ENCODE measurements around the gene DPP10. TPM values are rescaled to one million over a fixed set of nuclear protein-coding genes. Genes with fewer than 3 reads are reported as not detected.

The DPP10 gene
- total RNA-seq, 1 donor from 2014 or later, result 1.1 TPM

GRCh38 chr2:115071534-115071933, 629.1 kb downstream of the DPP10 start:
- no peak overlapping the region for H3K4me3 ChIP-seq (ENCODE audit: insufficient read depth, low read depth, low read length)
- H4K20me1 ChIP-seq (ENCODE audit: insufficient read depth, low read length), result no peaks in the 10 kb centered on the region
- no peaks in the 10 kb centered on the region for H3K27me3 ChIP-seq (ENCODE audit: insufficient read depth, low read length)
- no peak overlapping the region for H2AFZ ChIP-seq (ENCODE audit: low read depth, low read length)
- H3K9me3 Mint-ChIP-seq (ENCODE audit: unreplicated experiment), result no peaks in the 10 kb centered on the region
- no peaks in the 10 kb centered on the region for H3K36me3 ChIP-seq (ENCODE audit: insufficient read depth, low read length)
- H3K4me1 ChIP-seq (ENCODE audit: insufficient read depth, low read length), result no peaks in the 10 kb centered on the region
- H3K36me3 Mint-ChIP-seq (ENCODE audit: low read depth, unreplicated experiment), result no peaks in the 10 kb centered on the region
- H3K27ac Mint-ChIP-seq (ENCODE audit: unreplicated experiment), result no peak overlapping the region
- FAIRE-seq (no peak), DNase-seq (ENCODE audit: low read depth) (no peak)
- no peak overlapping the region for H3K4me3 Mint-ChIP-seq (ENCODE audit: unreplicated experiment)
- no peak overlapping the region for H3K27ac ChIP-seq (ENCODE audit: low read depth, low read length)
- H3K9ac ChIP-seq (ENCODE audit: low read length), result no peak overlapping the region
- no peaks in the 10 kb centered on the region for H3K4me1 Mint-ChIP-seq (ENCODE audit: low read depth, unreplicated experiment)
- TF ChIP-seq CTCF (IDR thresholded peaks at IDR 0.05; ENCODE audit: insufficient read depth, low read depth, low read length) (no peak), EZH2 (IDR thresholded peaks at IDR 0.05; ENCODE audit: insufficient read depth, low read length) (no peak)
- H3K79me2 ChIP-seq (ENCODE audit: insufficient read depth, low read length), result no peaks in the 10 kb centered on the region
- no peaks in the 10 kb centered on the region for H3K9me3 ChIP-seq (ENCODE audit: insufficient read depth, low read depth, low read length)
- no peak overlapping the region for H3K4me2 ChIP-seq (ENCODE audit: low read length)
- H3K27me3 Mint-ChIP-seq (ENCODE audit: low read depth, unreplicated experiment), result no peaks in the 10 kb centered on the region

GRCh38 chr2:115075800-115076199, 633.4 kb downstream of the DPP10 start:
- H3K9ac ChIP-seq (ENCODE audit: low read length), result no peak overlapping the region

More at GRCh38 chr2:115075800-115076199, 633.4 kb downstream of the DPP10 start:
- Mint-ChIP-seq H3K4me3 (ENCODE audit: unreplicated experiment) (no peak overlapping the region), H3K27me3 (ENCODE audit: low read depth, unreplicated experiment) (no peaks in the 10 kb centered on the region), H3K4me1 (ENCODE audit: low read depth, unreplicated experiment) (no peaks in the 10 kb centered on the region), H3K36me3 (ENCODE audit: low read depth, unreplicated experiment) (no peaks in the 10 kb centered on the region), H3K9me3 (ENCODE audit: unreplicated experiment) (no peaks in the 10 kb centered on the region), H3K27ac (ENCODE audit: unreplicated experiment) (no peak overlapping the region)
- Histone ChIP-seq H3K79me2 (ENCODE audit: insufficient read depth, low read length) (no peaks in the 10 kb centered on the region), H3K27me3 (ENCODE audit: insufficient read depth, low read length) (no peaks in the 10 kb centered on the region), H3K9me3 (ENCODE audit: insufficient read depth, low read depth, low read length) (no peaks in the 10 kb centered on the region), H3K4me3 (ENCODE audit: insufficient read depth, low read depth, low read length) (no peak overlapping the region), H3K36me3 (ENCODE audit: insufficient read depth, low read length) (no peaks in the 10 kb centered on the region), H4K20me1 (ENCODE audit: insufficient read depth, low read length) (no peaks in the 10 kb centered on the region), H3K4me1 (ENCODE audit: insufficient read depth, low read length) (no peaks in the 10 kb centered on the region), H2AFZ (ENCODE audit: low read depth, low read length) (no peak overlapping the region), H3K4me2 (ENCODE audit: low read length) (no peak overlapping the region), H3K27ac (ENCODE audit: low read depth, low read length) (no peak overlapping the region)
- no peak for TF ChIP-seq EZH2 (IDR thresholded peaks at IDR 0.05; ENCODE audit: insufficient read depth, low read length)
- no peak for TF ChIP-seq CTCF (IDR thresholded peaks at IDR 0.05; ENCODE audit: insufficient read depth, low read depth, low read length)
- FAIRE-seq, result no peak
- DNase-seq (ENCODE audit: low read depth), result no peak
